Common myeloid progenitor, CD34-positive (primary cell): ENCODE results near the gene ANK3.

Experiments used
- CTCF ChIA-PET: fragments of 350-600 bp; sonication (Branson Sonifier 250); formaldehyde crosslinking; loops from one replicate; lab custom pipeline; 2021; ENCODE audit warnings: antibody characterized with exemption; lab: Charles Lee
- POLR2A ChIA-PET: fragments of 350-600 bp; sonication (Branson Sonifier 250); formaldehyde crosslinking; loops from one replicate; lab custom pipeline; 2021; ENCODE audit warnings: antibody characterized with exemption; lab: Charles Lee
- DNase-seq, 3 donors: peaks; one replicate each; pipeline versions ENCODE4 v3.0.0 to v3.0.0-alpha.2; 2013
- H3K27ac ChIP-seq, 2 experiments: 1 replicate in 1 of 2; 2 replicates in 1 of 2; pipeline ENCODE4 v1.7.0; 2013; ENCODE audit warnings: inconsistent platforms in 2 of 2, low read length in 2 of 2, mild to moderate bottlenecking in 2 of 2, low read depth in 1 of 2, moderate library complexity in 1 of 2; ENCODE audit not compliant: severe bottlenecking in 2 of 2, insufficient read depth in 1 of 2, poor library complexity in 1 of 2
- H3K27me3 ChIP-seq, 5 experiments: replicated peaks in 2 of 5; 1 replicate in 3 of 5; 2 replicates in 2 of 5; pipeline versions ENCODE4 v1.6.1 to v1.7.0; 2013; ENCODE audit warnings: low read length in 4 of 5, mild to moderate bottlenecking in 2 of 5, moderate library complexity in 2 of 5, inconsistent platforms in 1 of 5; ENCODE audit not compliant: insufficient read depth in 5 of 5, control insufficient read depth in 4 of 5
- H3K36me3 ChIP-seq, 4 experiments: 1 replicate in 2 of 4; 2 replicates in 2 of 4; pipeline versions ENCODE4 v1.6.1 to v1.7.0; 2013; ENCODE audit warnings: low read length in 3 of 4, control low read depth in 1 of 4, mild to moderate bottlenecking in 1 of 4; ENCODE audit not compliant: control insufficient read depth in 4 of 4, insufficient read depth in 4 of 4
- H3K4me1 ChIP-seq, 4 experiments: 1 replicate in 3 of 4; 2 replicates in 1 of 4; pipeline versions ENCODE4 v1.6.1 to v1.7.1; 2013; ENCODE audit warnings: low read length in 3 of 4, mild to moderate bottlenecking in 3 of 4, control low read depth in 1 of 4, inconsistent platforms in 1 of 4, moderate library complexity in 1 of 4; ENCODE audit not compliant: control insufficient read depth in 4 of 4, insufficient read depth in 4 of 4; ENCODE audit errors: control extremely low read depth in 1 of 4
- H3K4me3 ChIP-seq, 7 experiments: 1 replicate in 4 of 7; 2 replicates in 3 of 7; pipeline versions ENCODE4 v1.5.1 to v1.7.0; 2013; ENCODE audit warnings: mild to moderate bottlenecking in 7 of 7, low read length in 6 of 7, moderate library complexity in 6 of 7, inconsistent platforms in 2 of 7, low read depth in 2 of 7, control low read depth in 1 of 7; ENCODE audit not compliant: insufficient read depth in 4 of 7, control insufficient read depth in 1 of 7; ENCODE audit errors: extremely low read depth in 1 of 7
- H3K9me3 ChIP-seq, 5 experiments: 1 replicate in 4 of 5; 2 replicates in 1 of 5; pipeline versions ENCODE4 v1.6.1 to v1.7.1; 2013; ENCODE audit warnings: low read length in 4 of 5, mild to moderate bottlenecking in 2 of 5, inconsistent platforms in 1 of 5, low read depth in 1 of 5, moderate library complexity in 1 of 5; ENCODE audit not compliant: control insufficient read depth in 4 of 5, insufficient read depth in 2 of 5; ENCODE audit errors: control extremely low read depth in 1 of 5
- WGBS: methylation state at CpG from one replicate; pipeline ENCODE4 v1.1.5; 2013; ENCODE audit not compliant: insufficient coverage; 5-methylcytosine and 5-hydroxymethylcytosine counted together

Gene ANK3

GRCh38 chr10:60377955-60378354 is 11.7 kb downstream of the ANK3 start:
- Histone ChIP-seq H3K27ac (no peak overlapping the region), H3K9me3 (no peaks in the 10 kb centered on the region), H3K4me3 (no peak overlapping the region), H3K36me3 (no peaks in the 10 kb centered on the region), H3K4me1 (no peaks in the 10 kb centered on the region), H3K27me3 (no peaks in the 10 kb centered on the region)
- WGBS = no CpG with 5 or more reads among the region's 1 CpG
- ChIA-PET POLR2A (no interaction called here), CTCF (no interaction called here)
- no peak for DNase-seq

GRCh38 chr10:60377042-60377352 is 12.7 kb downstream of the ANK3 start:
- Histone ChIP-seq H3K27me3 (no peaks in the 10 kb centered on the region), H3K36me3 (no peaks in the 10 kb centered on the region), H3K27ac (no peak overlapping the region), H3K9me3 (no peaks in the 10 kb centered on the region), H3K4me3 (no peak overlapping the region), H3K4me1 (no peaks in the 10 kb centered on the region)
- ChIA-PET CTCF (no interaction called here), POLR2A (no interaction called here)
- WGBS = no CpG with 5 or more reads among the region's 1 CpG
- no peak for DNase-seq

DNA sequence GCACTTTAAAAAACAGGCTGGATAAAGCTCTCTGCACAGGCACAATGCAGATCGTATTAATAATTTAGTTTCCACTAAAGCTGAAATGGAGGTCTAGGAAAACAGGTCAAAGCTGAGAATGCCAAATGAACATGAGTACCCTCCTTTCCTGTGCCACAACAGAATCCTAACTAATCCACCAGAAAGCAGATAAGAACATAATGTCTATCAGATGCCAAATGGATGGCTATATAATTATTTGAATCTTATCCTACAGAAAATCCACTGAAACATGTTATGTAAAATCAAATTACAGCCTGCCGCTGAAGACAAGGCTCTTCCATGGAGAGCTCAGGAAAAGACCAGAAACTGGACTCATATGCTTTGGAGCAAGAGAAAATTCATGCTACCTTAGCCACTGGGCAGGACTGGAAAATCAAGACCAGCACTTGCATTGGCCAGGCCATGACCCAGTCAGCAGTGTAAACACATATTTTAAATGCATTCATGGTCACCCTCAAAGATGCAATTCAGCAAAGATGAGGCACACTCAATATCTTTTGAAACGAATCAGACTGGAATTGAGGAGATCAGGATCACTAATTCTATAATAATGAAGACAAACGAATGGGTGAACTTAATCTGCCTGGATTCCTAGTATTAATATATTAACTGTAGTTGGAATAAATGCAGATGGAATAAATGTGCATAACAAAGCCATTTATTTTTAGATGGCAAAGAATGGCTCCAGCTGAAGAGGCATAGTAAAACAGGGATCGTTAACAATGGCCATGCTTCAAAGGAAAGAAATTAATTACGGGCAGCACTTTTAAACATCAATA is 13.2 kb downstream of the ANK3 start:
- 81% methylated on average over 3 of the region's 6 CpGs for WGBS
- Histone ChIP-seq H3K27me3 (no peaks in the 10 kb centered on the region), H3K27ac (no peak overlapping the region), H3K9me3 (no peaks in the 10 kb centered on the region), H3K36me3 (no peaks in the 10 kb centered on the region), H3K4me1 (no peaks in the 10 kb centered on the region), H3K4me3 (no peak overlapping the region)
- ChIA-PET POLR2A (no interaction called here), CTCF (no interaction called here)
- no peak for DNase-seq

GRCh38 chr10:60375293-60376004 is 14.2 kb downstream of the ANK3 start:
- Histone ChIP-seq H3K9me3 (no peaks in the 10 kb centered on the region), H3K36me3 (no peaks in the 10 kb centered on the region), H3K4me1 (no peaks in the 10 kb centered on the region), H3K27me3 (no peaks in the 10 kb centered on the region), H3K4me3 (no peak overlapping the region), H3K27ac (no peak overlapping the region)
- CTCF ChIA-PET = no interaction called here
- DNase-seq = no peak
- POLR2A ChIA-PET = no interaction called here
- 97% methylated on average over 4 of the region's 5 CpGs for WGBS

DNA sequence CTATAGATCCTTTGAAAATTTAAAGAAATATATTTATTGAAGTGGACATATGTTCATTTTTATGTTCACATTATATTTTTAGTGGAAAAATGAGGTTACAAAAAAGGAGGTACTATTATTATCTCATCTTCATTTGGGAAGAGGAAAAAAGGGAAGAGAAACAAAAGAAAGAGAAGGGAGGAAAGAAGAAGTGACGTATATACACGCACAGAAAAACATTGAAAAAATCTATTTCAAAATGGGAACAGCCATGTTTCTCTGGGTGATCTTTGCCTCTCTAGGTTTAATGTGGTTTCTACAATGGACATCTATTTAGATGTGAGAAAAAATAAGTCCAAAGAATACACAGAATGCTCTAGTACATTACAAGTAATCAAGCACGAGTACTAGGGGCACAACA is 14.8 kb downstream of the ANK3 start:
- no peaks in the 10 kb centered on the region for H3K36me3 ChIP-seq
- no CpG with 5 or more reads among the region's 3 CpGs for WGBS
- DNase-seq = no peak
- H3K27me3 ChIP-seq = no peaks in the 10 kb centered on the region
- ChIA-PET POLR2A (no interaction called here), CTCF (no interaction called here)
- H3K9me3 ChIP-seq = no peaks in the 10 kb centered on the region
- no peaks in the 10 kb centered on the region for H3K4me1 ChIP-seq
- no peak overlapping the region for H3K27ac ChIP-seq
- H3K4me3 ChIP-seq = no peak overlapping the region

DNA sequence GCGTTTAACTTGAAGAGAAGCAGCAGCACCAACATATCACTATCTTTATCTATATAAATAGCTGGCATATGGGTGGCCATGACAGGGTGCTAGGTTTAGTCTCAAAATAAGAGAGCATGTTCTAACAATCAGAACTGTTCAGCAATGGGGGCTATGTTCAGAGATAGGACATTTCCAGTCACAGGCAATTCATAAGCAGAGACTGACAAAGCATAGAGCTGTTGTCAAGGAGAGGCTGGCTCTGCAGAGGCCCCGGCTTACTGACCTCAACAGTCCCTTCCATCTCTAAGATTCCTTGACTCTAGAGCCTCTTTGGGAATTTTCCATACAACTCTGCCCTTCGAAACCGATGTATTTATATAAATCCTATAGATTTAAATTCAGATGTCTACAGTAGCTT is 17.2 kb downstream of the ANK3 start:
- no peak overlapping the region for H3K4me3 ChIP-seq
- no peak overlapping the region for H3K27ac ChIP-seq
- no peaks in the 10 kb centered on the region for H3K4me1 ChIP-seq
- no peaks in the 10 kb centered on the region for H3K9me3 ChIP-seq
- DNase-seq = no peak
- ChIA-PET CTCF (no interaction called here), POLR2A (no interaction called here)
- no peaks in the 10 kb centered on the region for H3K27me3 ChIP-seq
- WGBS = 90% methylated on average over 1 of the region's 4 CpGs
- no peaks in the 10 kb centered on the region for H3K36me3 ChIP-seq

- CTCF ChIA-PET = no interaction called here
- Histone ChIP-seq H3K27ac (no peak overlapping the region), H3K27me3 (no peaks in the 10 kb centered on the region), H3K4me3 (no peak overlapping the region), H3K4me1 (no peaks in the 10 kb centered on the region), H3K9me3 (no peaks in the 10 kb centered on the region), H3K36me3 (no peaks in the 10 kb centered on the region)
- WGBS = no CpG with 5 or more reads among the region's 2 CpGs
- POLR2A ChIA-PET = no interaction called here
- no peak for DNase-seq
These were observed 20.1 kb downstream of the ANK3 start for GRCh38 chr10:60369547-60369930.
